Heart right ventricle (tissue), 16 donors: ENCODE measurements around the gene IRX5. TPM values are rescaled to one million over a fixed set of nuclear protein-coding genes. Genes with fewer than 3 reads are reported as not detected.

Source experiments
- ATAC-seq, 8 donors: fragments of 200-7000 bp; cut with Tn5 transposase; one replicate each; pipeline ENCODE4 v1.9.1; 2020; ENCODE audit warnings: mild to moderate bottlenecking in 8 of 8, moderate library complexity in 8 of 8, moderate number of reproducible peaks in 1 of 8
- DNase-seq, 2 donors: peaks; one replicate each; pipeline ENCODE4 v3.0.0-alpha.2; 2020
- H3K27ac ChIP-seq, 10 donors: fragments of 200-600 bp; sonication (generic) in 2 of 10; one replicate each; pipeline versions ENCODE4 v1.5.0 to v1.8.0; 2020 to 2022; ENCODE audit warnings: mild to moderate bottlenecking in 3 of 10
- H3K27me3 ChIP-seq, 7 donors: fragments of 200-600 bp; one replicate each; pipeline ENCODE4 v1.8.0; 2021 to 2022; ENCODE audit warnings: mild to moderate bottlenecking in 2 of 7
- H3K36me3 ChIP-seq, 9 donors: fragments of 200-600 bp; sonication (generic) in 1 of 9; one replicate each; pipeline versions ENCODE4 v1.5.0 to v1.8.0; 2020 to 2022; ENCODE audit warnings: mild to moderate bottlenecking in 2 of 9
- H3K4me1 ChIP-seq, 9 donors: fragments of 200-600 bp; sonication (generic) in 1 of 9; one replicate each; pipeline versions ENCODE4 v1.5.0 to v1.8.0; 2020 to 2022; ENCODE audit warnings: mild to moderate bottlenecking in 4 of 9
- H3K4me3 ChIP-seq, 10 donors: fragments of 200-600 bp; sonication (generic) in 2 of 10; one replicate each; pipeline versions ENCODE4 v1.5.0 to v1.8.0; 2020 to 2022; ENCODE audit warnings: mild to moderate bottlenecking in 7 of 10, moderate library complexity in 2 of 10
- H3K9me3 ChIP-seq, 11 donors: fragments of 200-600 bp in 10 of 11; sonication (generic) in 2 of 11; one replicate each; pipeline versions ENCODE4 v1.5.0 to v1.8.0; 2013 to 2022; ENCODE audit warnings: mild to moderate bottlenecking in 2 of 11, control low read depth in 1 of 11, moderate library complexity in 1 of 11
- WGBS, 2 donors: extraction: QIAGEN DNeasy Blood & Tissue Kit; methylation state at CpG; one replicate each; pipeline ENCODE4 v1.1.7; 2013; ENCODE audit warnings: inconsistent platforms in 1 of 2; 5-methylcytosine and 5-hydroxymethylcytosine counted together
- intact Hi-C, 10 donors: fragments of 100-400 bp; cut with DNase I; formaldehyde crosslinking; loops; one replicate each; pipeline versions ENCODE4 v1.11.1 to v1.14.2; 2022
- polyA plus RNA-seq, 2 donors: library from polyadenylated mRNA; stranded (reverse); fragments of 200-250 nt; gene quantifications; one replicate each; pipeline ENCODE4 v1.2.3, GENCODE V29; 2013
- total RNA-seq, 10 donors: library from RNA; stranded (reverse); fragmentation: NEBNext Ultra II Directional in 3 of 10; extraction: Animal tissue kit (Norgen Biotek cat#: 25700) in 3 of 10; gene quantifications; one replicate each; pipeline versions ENCODE4 v1.2.1 to v1.2.4, GENCODE V29; 2021 to 2023
- TF ChIP-seq, protein P1 (sequence below), 9 donors: fragments of 200-600 bp; sonication (generic) in 2 of 9; IDR thresholded peaks; one replicate each; pipeline versions ENCODE4 v1.5.0 to v1.8.0; 2021 to 2022; ENCODE audit warnings: antibody characterized with exemption in 9 of 9, mild to moderate bottlenecking in 5 of 9, moderate library complexity in 1 of 9
- donor health status: Arrhythmogenic right ventricular cardiomyopathy.
- donor health status: ischemic (EF 13 %, LVEDD 7.1; RV severe dilation, severe dysfunction).
- donor health status: healthy with polysubstance abuse.
- donor health status: DM: no; HTN: yes; CAD: no.
- donor health status: DM: no; HTN: no; CAD: no.
- donor health status: ischemic (EF 25% LVEDD 6.9; RV normal size, moderate dysfunction).
- donor health status: ischemic (EF 25% LVEDD 5.7; RV mildly dilated, moderate dysfunction).
- donor health status: healthy.
- donor health status: DM: yes; HTN: yes; CAD: no.
- donor health status: Ischemic cardiomyopathy.
- donor health status: ischemic (EF 35%, LVEDD 5.7; RV mildly dilated, moderate dysfunction).
- donor health status: nonischemic (EF 11% LVEDD 7.7; RV severe dilation, severe dysfunction).
- donor health status: DM: yes; HTN: yes; CAD: no.
- donor health status: PGD.
- donor health status: ischemic (EF 29% LVEDD 5.4; RV normal size, mild dysfunction).
- donor health status: nonischemic (EF 23%, LVEDD 6.1; RV moderate dilation, normal function).

Gene IRX5
- total and polyA plus RNA-seq, 12 donors: 3.7 to 39.8 (median 22.9) TPM

DNA sequence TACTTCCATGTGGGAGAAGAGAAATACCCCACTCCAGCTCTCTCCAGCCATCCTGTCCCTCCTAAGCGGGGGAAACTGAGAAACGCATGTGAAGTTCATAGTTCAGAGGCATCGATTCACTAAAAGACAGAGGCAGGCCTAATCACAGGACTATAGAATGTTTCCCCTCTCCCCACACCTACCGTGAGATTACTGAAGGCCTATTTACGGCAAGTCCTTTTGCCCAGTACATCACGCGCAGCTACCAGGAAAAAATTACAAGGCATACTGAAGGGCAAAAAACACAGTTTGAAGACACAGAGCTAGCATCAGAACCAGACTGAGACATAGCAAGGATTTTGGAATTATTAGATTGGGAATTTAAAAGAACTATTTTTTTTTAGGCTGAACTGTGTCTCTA, 29.1 kb upstream of the IRX5 start:
- Histone ChIP-seq H3K27ac (peak overlapping the region in 2 of 10 donors; percentile 12 to 36), H3K36me3 (no peaks in the 10 kb centered on the region), H3K4me3 (no peak overlapping the region), H3K27me3 (no peaks in the 10 kb centered on the region), H3K4me1 (no peaks in the 10 kb centered on the region), H3K9me3 (peaks cover 0 to 24% (median 0%) of the 10 kb centered on the region in 11 donors)
- TF ChIP-seq, protein P1, sequence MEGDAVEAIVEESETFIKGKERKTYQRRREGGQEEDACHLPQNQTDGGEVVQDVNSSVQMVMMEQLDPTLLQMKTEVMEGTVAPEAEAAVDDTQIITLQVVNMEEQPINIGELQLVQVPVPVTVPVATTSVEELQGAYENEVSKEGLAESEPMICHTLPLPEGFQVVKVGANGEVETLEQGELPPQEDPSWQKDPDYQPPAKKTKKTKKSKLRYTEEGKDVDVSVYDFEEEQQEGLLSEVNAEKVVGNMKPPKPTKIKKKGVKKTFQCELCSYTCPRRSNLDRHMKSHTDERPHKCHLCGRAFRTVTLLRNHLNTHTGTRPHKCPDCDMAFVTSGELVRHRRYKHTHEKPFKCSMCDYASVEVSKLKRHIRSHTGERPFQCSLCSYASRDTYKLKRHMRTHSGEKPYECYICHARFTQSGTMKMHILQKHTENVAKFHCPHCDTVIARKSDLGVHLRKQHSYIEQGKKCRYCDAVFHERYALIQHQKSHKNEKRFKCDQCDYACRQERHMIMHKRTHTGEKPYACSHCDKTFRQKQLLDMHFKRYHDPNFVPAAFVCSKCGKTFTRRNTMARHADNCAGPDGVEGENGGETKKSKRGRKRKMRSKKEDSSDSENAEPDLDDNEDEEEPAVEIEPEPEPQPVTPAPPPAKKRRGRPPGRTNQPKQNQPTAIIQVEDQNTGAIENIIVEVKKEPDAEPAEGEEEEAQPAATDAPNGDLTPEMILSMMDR (IDR thresholded peaks at IDR 0.05): no peak
- ATAC-seq: peak in 3 of 8 donors; percentile 43 to 86 (median 45)
- intact Hi-C loops: no loop called here
- 87 to 92% methylated on average over 7 of the region's 7 CpGs for WGBS, 2 donors
- no peak for DNase-seq

DNA sequence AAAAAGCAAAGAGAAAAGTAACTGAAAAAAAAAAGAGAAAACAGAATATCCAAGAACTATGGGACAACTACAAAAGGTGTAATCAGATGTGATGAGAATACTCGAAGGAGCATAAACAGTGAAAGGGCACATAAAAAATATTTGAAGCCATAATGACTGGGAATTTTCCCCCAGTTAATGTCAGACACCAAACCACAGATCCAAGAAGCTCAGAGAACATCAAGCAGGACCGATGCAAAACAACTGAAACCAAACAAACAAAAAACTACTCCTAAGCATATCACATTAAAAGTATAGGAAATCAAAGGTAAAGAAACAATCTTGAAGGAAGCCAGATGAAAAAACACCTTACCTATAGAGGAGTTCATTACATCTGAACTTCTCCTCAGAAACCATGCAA, 27.6 kb upstream of the IRX5 start:
- H3K27me3 ChIP-seq: no peaks in the 10 kb centered on the region
- H3K36me3 ChIP-seq: no peaks in the 10 kb centered on the region
- intact Hi-C loops: no loop called here
- H3K27ac ChIP-seq: no peak overlapping the region
- WGBS, 2 donors: 93 to 96% methylated on average over 2 of the region's 2 CpGs
- H3K4me3 ChIP-seq: no peak overlapping the region
- DNase-seq: no peak
- peaks cover 0 to 24% (median 0%) of the 10 kb centered on the region in 11 donors for H3K9me3 ChIP-seq
- ATAC-seq: no peak
- no peaks in the 10 kb centered on the region for H3K4me1 ChIP-seq
- TF ChIP-seq, protein P1 (IDR thresholded peaks at IDR 0.05): no peak

DNA sequence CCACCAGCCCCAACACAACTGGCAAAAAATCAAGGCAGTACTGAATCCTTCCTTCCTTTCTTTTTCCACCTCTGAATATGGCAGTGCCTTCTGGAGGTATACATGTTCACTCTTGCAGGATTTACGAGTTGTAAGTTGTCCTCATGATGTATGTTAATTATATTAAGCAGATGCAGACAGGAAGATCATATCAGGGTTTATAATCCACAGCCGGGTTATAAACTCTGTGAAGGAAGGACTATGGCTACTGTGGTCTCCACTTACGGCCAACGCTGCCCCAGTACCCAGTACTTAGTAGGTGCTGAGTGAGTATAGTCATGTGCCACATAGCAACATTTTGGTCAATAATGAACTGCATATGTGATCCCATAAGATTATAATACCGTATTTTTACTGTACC, 19.6 kb upstream of the IRX5 start:
- ATAC-seq: no peak
- TF ChIP-seq, protein P1 (IDR thresholded peaks at IDR 0.05): no peak

DNA sequence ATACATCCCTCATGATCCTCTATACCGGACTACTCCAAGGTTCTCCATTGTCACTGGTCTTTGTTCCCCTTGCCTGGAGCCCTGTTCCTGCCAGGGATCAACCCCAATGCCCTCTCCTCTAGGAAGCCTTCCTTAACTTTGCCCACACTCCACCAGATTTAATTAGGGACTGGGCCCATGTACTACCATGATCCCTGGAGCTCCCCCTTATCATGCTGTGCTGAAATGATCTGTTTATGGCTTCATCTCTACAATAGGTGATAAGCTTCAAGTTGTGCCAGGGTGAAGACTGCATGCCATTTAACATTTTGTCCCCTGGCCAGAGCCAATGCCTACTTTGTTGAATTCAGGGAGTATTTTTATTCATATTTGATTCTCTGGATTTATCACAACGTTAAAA, 17.9 kb upstream of the IRX5 start:
- Histone ChIP-seq H3K4me3 (no peak overlapping the region), H3K4me1 (peaks cover 0 to 14% (median 0%) of the 10 kb centered on the region in 9 donors), H3K27ac (no peak overlapping the region), H3K9me3 (no peaks in the 10 kb centered on the region), H3K36me3 (peaks cover 0 to 3% (median 0%) of the 10 kb centered on the region in 9 donors), H3K27me3 (no peaks in the 10 kb centered on the region)
- TF ChIP-seq, protein P1 (IDR thresholded peaks at IDR 0.05): no peak
- ATAC-seq: peak in 4 of 8 donors; percentile 22 to 75 (median 63)
- WGBS, 2 donors: 73 to 80% methylated on average over 2 of the region's 2 CpGs
- no peak for DNase-seq
- intact Hi-C loops: no loop called here

More for the DNA sequence above, 19.6 kb upstream of the IRX5 start:
- Histone ChIP-seq H3K9me3 (no peaks in the 10 kb centered on the region), H3K27me3 (no peaks in the 10 kb centered on the region), H3K27ac (no peak overlapping the region), H3K4me1 (peaks cover 0 to 14% (median 0%) of the 10 kb centered on the region in 9 donors), H3K4me3 (no peak overlapping the region), H3K36me3 (no peaks in the 10 kb centered on the region)
- DNase-seq: no peak
- intact Hi-C loops: no loop called here
- 84 to 86% methylated on average over 5 of the region's 5 CpGs for WGBS, 2 donors
